GM12892 (cell line): ENCODE measurements around the gene NPHP1.

Experiments used
- DNase-seq: peaks from one replicate; pipeline ENCODE4 v3.0.0; 2011; ENCODE audit not compliant: insufficient read length
- FAIRE-seq: peaks from 2 replicates; lab custom pipeline; 2011; peaks lifted over from hg19 to GRCh38; lab: Jason Lieb, UNC
- POLR2A ChIP-seq: IDR thresholded peaks from 2 replicates; pipeline ENCODE4 v1.6.1; 2011; ENCODE audit warnings: low read depth, low read length, control low read depth
- POLR2AphosphoS5 ChIP-seq: IDR thresholded peaks from 2 replicates; pipeline ENCODE4 v1.6.1; 2011; ENCODE audit warnings: low read depth, low read length, control low read depth
- TAF1 ChIP-seq: IDR thresholded peaks from 2 replicates; pipeline ENCODE4 v1.6.1; 2011; ENCODE audit warnings: low read depth, mild to moderate bottlenecking, control low read depth, low read length, borderline replicate concordance

Gene NPHP1

GRCh38 chr2:110146183-110146944 is 58.4 kb downstream of the NPHP1 start:
- FAIRE-seq (no peak), DNase-seq (no peak)
- TF ChIP-seq TAF1 (no peak), POLR2AphosphoS5 (no peak), POLR2A (no peak)

GRCh38 chr2:110143982-110144381 is 60.8 kb downstream of the NPHP1 start:
- no peak for TF ChIP-seq POLR2A
- no peak for TF ChIP-seq TAF1
- TF ChIP-seq POLR2AphosphoS5, result no peak
- DNase-seq, result no peak
- FAIRE-seq, result no peak

GRCh38 chr2:110140401-110140800 is 64.4 kb downstream of the NPHP1 start:
- TF ChIP-seq TAF1, result no peak
- TF ChIP-seq POLR2A, result no peak
- no peak for TF ChIP-seq POLR2AphosphoS5
- FAIRE-seq, result no peak
- DNase-seq, result no peak

- no peak for DNase-seq
- no peak for FAIRE-seq
- TF ChIP-seq TAF1 (no peak), POLR2A (no peak), POLR2AphosphoS5 (no peak)
Observed at GRCh38 chr2:110134025-110134424, 70.8 kb downstream of the NPHP1 start.

GRCh38 chr2:110131166-110131565 is 73.6 kb downstream of the NPHP1 start:
- DNase-seq (no peak), FAIRE-seq (no peak)
- TF ChIP-seq POLR2AphosphoS5 (no peak), TAF1 (no peak), POLR2A (no peak)

GRCh38 chr2:110130757-110131156 is 74.1 kb downstream of the NPHP1 start:
- TF ChIP-seq POLR2AphosphoS5 (no peak), POLR2A (no peak), TAF1 (no peak)
- DNase-seq (no peak), FAIRE-seq (no peak)

- TF ChIP-seq POLR2AphosphoS5 (no peak), TAF1 (no peak), POLR2A (no peak)
- FAIRE-seq, result no peak
- no peak for DNase-seq
Observed at GRCh38 chr2:110126906-110127305, 77.9 kb downstream of the NPHP1 start.

- FAIRE-seq (no peak), DNase-seq (no peak)
- TF ChIP-seq TAF1, result no peak
Observed at GRCh38 chr2:110126086-110126773, 78.6 kb downstream of the NPHP1 start.

GRCh38 chr2:110124939-110125691 is 79.7 kb downstream of the NPHP1 start:
- no peak for FAIRE-seq
- no peak for TF ChIP-seq POLR2AphosphoS5
- no peak for TF ChIP-seq TAF1
- no peak for TF ChIP-seq POLR2A
- DNase-seq, result no peak

- no peak for DNase-seq
- TF ChIP-seq TAF1, result no peak
- TF ChIP-seq POLR2A, result no peak
- no peak for TF ChIP-seq POLR2AphosphoS5
- no peak for FAIRE-seq
Observed at GRCh38 chr2:110124038-110124825, 80.6 kb downstream of the NPHP1 start.

GRCh38 chr2:110121592-110121991 is 83.2 kb downstream of the NPHP1 start:
- no peak for FAIRE-seq
- no peak for DNase-seq
- TF ChIP-seq POLR2A, result no peak
- TF ChIP-seq POLR2AphosphoS5, result no peak
- no peak for TF ChIP-seq TAF1

- no peak for FAIRE-seq
- no peak for DNase-seq
- no peak for TF ChIP-seq TAF1
Observed at GRCh38 chr2:110121052-110121334, 83.8 kb downstream of the NPHP1 start.
